Right lobe of liver (tissue), 4 donors: ENCODE measurements around the gene PHF12.

Source experiments
- CTCF ChIP-seq, 4 donors: fragments of 200-600 bp in 3 of 4; fragments of 450-650 bp in 1 of 4; IDR thresholded peaks; one replicate each; pipeline versions ENCODE4 v1.5.1 to v1.8.0; 2016 to 2022; ENCODE audit warnings: antibody characterized with exemption in 4 of 4, mild to moderate bottlenecking in 2 of 4
- POLR2A ChIP-seq: fragments of 450-650 bp; IDR thresholded peaks from one replicate; pipeline ENCODE4 v1.6.1; 2017; ENCODE audit warnings: antibody characterized with exemption, mild to moderate bottlenecking
- donor health status: DM: no; HTN: no; CAD: no.
- donor health status: DM: no; HTN: no; CAD: no.
- donor health status: DM: no; HTN: yes; CAD: no.

GRCh38 chr17:28956112-28956511 is 4.8 kb upstream of the PHF12 start:
- no peak for TF ChIP-seq CTCF (IDR thresholded peaks at IDR 0.05)
- TF ChIP-seq POLR2A: no peak
